ENCODE results near the gene VGLL3. TPM values are rescaled to one million over a fixed set of nuclear protein-coding genes. Genes with fewer than 3 reads are reported as not detected.
"Not testable (repeated sequence)": the region's sequence is repeated elsewhere in the genome, so short reads cannot be mapped to it uniquely, and the experiment has no call there.

VGLL3 gene
- polyA plus RNA-seq, 1 experiment = 27.2 TPM

DNA sequence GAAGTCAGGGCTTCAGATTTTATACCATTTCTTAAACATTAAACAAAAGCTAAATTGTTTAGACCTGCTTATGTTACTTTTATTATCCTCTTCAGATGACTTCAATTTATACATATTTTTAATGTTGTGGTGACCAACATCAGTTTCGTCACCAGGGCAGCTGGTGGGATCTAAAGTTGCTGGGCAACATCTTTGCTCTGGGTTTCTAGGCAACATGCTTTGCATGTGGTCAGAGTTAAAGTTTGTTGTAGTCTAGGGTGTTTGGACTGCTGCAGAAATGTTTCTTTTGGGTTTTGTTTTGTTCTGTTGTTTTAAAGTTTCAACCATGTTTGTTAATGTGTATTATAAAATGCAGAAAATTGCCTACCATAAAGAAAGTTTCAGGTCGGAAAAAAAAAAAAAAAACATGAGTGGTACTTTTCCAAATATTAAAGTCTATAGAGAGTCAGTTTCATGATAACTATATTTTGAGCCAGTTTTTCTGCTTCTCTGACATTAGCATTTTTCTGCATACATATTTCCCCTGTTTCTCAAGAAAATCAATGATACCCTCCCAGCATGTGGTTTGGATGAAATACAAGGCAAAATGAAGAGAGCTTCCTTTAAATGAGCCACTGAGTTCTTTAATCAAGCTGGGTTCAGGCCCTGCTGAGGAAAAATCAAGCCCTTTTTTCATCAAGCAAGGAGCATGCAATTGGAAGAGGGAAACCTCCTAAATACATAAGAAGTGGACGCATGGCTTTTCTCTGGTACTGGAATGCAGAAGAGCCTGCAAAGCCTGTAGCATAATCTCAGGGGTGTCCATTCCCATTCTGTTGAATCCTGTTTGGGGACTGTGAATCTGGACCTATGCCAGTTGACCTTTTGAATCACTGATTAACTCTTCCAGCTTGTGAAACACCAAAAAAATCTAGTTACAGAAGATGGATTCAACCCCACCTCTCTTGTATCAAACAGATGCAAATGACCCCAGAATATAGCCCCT is 35.0 kb upstream of the VGLL3 start:
- Histone ChIP-seq H3K4me3 (ENCODE audit: low read depth, low read length) (no peak overlapping the region), H3K27me3 (ENCODE audit: control insufficient read depth, insufficient read depth, low read length) (no peaks in the 10 kb centered on the region), H3K9me3 (ENCODE audit: control insufficient read depth, insufficient read depth, low read length) (no peaks in the 10 kb centered on the region), H3K27ac (ENCODE audit: low read depth, low read length) (no peak overlapping the region)
- TF ChIP-seq, protein P1, sequence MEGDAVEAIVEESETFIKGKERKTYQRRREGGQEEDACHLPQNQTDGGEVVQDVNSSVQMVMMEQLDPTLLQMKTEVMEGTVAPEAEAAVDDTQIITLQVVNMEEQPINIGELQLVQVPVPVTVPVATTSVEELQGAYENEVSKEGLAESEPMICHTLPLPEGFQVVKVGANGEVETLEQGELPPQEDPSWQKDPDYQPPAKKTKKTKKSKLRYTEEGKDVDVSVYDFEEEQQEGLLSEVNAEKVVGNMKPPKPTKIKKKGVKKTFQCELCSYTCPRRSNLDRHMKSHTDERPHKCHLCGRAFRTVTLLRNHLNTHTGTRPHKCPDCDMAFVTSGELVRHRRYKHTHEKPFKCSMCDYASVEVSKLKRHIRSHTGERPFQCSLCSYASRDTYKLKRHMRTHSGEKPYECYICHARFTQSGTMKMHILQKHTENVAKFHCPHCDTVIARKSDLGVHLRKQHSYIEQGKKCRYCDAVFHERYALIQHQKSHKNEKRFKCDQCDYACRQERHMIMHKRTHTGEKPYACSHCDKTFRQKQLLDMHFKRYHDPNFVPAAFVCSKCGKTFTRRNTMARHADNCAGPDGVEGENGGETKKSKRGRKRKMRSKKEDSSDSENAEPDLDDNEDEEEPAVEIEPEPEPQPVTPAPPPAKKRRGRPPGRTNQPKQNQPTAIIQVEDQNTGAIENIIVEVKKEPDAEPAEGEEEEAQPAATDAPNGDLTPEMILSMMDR (IDR thresholded peaks at IDR 0.05; ENCODE audit: low read depth, low read length) = no peak
- ChIA-PET CTCF (no interaction called here), POLR2A (no interaction called here)
- no peak for DNase-seq (ENCODE audit: low read depth, low spot score)

DNA sequence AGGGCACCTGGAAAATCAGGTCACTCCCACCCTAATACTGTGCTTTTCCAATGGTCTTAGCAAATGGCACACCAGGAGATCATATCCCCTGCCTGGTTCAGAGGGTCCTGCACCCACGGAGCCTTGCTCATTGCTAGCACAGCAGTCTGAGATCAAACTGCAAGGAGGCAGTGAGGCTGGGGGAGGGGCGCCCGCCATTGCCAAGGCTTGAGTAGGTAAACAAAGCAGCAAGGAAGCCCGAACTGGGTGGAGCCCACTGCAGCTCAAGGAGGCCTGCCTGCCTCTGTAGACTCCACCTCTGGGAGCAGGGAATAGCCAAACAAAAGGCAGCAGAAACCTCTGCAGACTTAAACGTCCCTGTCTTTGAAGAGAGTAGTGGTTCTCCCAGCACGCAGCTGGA is 26.4 kb upstream of the VGLL3 start:
- H3K4me3 ChIP-seq (ENCODE audit: low read depth, low read length); DNase-seq (ENCODE audit: low read depth, low spot score); H3K27ac ChIP-seq (ENCODE audit: low read depth, low read length); H3K27me3 ChIP-seq (ENCODE audit: control insufficient read depth, insufficient read depth, low read length); CTCF ChIA-PET; POLR2A ChIA-PET; H3K9me3 ChIP-seq (ENCODE audit: control insufficient read depth, insufficient read depth, low read length): not testable (repeated sequence)

GRCh38 chr3:87009271-87009670 is 18.3 kb upstream of the VGLL3 start:
- H3K9me3 ChIP-seq (ENCODE audit: control insufficient read depth, insufficient read depth, low read length) = no peaks in the 10 kb centered on the region
- no peak overlapping the region for H3K4me3 ChIP-seq (ENCODE audit: low read depth, low read length)
- H3K27me3 ChIP-seq (ENCODE audit: control insufficient read depth, insufficient read depth, low read length) = no peaks in the 10 kb centered on the region
- POLR2A ChIA-PET = no interaction called here
- CTCF ChIA-PET = interaction anchor here (0.9 to 1.9 kb wide), 2 partner anchors 73 to 158 kb away, joined by 3 to 6 read pairs; no protein-coding TSS in a partner anchor
- DNase-seq (ENCODE audit: low read depth, low spot score) = no peak
- H3K27ac ChIP-seq (ENCODE audit: low read depth, low read length) = no peak overlapping the region
- TF ChIP-seq, protein P1 (IDR thresholded peaks at IDR 0.05; ENCODE audit: low read depth, low read length) = no peak

DNA sequence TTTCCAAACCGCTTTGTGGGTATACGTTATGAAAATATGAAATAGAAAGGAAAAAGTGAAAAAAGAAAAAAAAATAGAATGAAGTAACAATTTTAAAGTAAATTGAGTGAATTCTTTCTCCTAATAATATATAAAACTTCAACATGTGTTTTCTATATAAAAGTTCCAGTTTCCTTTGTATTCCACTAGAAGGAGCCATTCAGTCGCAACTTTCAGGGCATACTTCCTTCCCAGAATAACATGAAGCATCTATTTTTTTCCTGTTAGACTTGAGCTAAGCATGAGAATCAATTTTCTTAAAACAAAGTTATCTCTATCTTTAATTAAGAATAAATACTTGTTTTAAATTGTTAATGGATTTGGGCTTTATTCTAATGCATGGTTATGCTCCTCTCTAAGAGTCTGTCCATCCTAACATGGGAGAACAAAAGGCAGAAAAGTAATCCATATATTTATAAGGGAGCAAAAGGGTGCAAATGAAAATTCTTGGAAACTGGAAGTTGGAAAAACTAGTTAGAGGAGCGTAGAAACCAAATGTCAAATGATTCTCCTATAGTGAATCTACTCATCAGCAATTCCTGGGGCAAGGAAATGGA is 16.0 kb upstream of the VGLL3 start:
- TF ChIP-seq, protein P1 (IDR thresholded peaks at IDR 0.05; ENCODE audit: low read depth, low read length) = peak; percentile 66
- no peak for DNase-seq (ENCODE audit: low read depth, low spot score)
- Histone ChIP-seq H3K27me3 (ENCODE audit: control insufficient read depth, insufficient read depth, low read length) (no peaks in the 10 kb centered on the region), H3K9me3 (ENCODE audit: control insufficient read depth, insufficient read depth, low read length) (no peaks in the 10 kb centered on the region), H3K27ac (ENCODE audit: low read depth, low read length) (no peak overlapping the region), H3K4me3 (ENCODE audit: low read depth, low read length) (no peak overlapping the region)
- ChIA-PET POLR2A (no interaction called here), CTCF (interaction anchor here (0.5 to 2.3 kb wide), 21 partner anchors 8 to 232 kb away, joined by 3 to 17 read pairs (median 4); no protein-coding TSS in a partner anchor)

DNA sequence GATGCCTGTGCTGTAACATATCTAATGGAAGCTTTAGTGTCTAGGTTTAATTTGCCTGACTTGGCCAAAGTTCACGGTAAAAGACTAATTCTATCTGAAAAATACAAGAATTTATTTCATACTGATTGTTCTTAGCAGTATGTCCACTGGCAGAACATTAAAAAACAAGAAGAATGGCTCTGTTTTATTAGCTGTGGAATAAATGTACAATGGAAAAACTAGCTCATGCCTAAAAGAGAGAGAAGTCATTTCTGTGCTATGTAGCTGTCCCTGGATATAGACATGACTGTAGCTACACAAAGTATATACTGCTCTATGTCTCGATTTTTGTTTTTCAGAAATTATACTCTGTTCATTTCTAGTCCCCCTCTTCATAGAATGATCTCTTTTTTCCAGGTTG is 13.9 kb upstream of the VGLL3 start:
- TF ChIP-seq, protein P1 (IDR thresholded peaks at IDR 0.05; ENCODE audit: low read depth, low read length) = no peak
- POLR2A ChIA-PET = no interaction called here
- CTCF ChIA-PET = interaction anchor here (1.2 kb wide), 1 partner anchor 81 kb away, joined by 3 read pairs; no protein-coding TSS in a partner anchor
- Histone ChIP-seq H3K9me3 (ENCODE audit: control insufficient read depth, insufficient read depth, low read length) (no peaks in the 10 kb centered on the region), H3K4me3 (ENCODE audit: low read depth, low read length) (no peak overlapping the region), H3K27me3 (ENCODE audit: control insufficient read depth, insufficient read depth, low read length) (no peaks in the 10 kb centered on the region), H3K27ac (ENCODE audit: low read depth, low read length) (no peak overlapping the region)
- DNase-seq (ENCODE audit: low read depth, low spot score) = no peak

Measured in AG04450 (cell line).